Measurements from ENCODE around the gene SARDH. TPM values are rescaled to one million over a fixed set of nuclear protein-coding genes. Genes with fewer than 3 reads are reported as not detected.

The SARDH gene
- total RNA-seq, 1 donor from 2014 or later, result 12.9 TPM

DNA sequence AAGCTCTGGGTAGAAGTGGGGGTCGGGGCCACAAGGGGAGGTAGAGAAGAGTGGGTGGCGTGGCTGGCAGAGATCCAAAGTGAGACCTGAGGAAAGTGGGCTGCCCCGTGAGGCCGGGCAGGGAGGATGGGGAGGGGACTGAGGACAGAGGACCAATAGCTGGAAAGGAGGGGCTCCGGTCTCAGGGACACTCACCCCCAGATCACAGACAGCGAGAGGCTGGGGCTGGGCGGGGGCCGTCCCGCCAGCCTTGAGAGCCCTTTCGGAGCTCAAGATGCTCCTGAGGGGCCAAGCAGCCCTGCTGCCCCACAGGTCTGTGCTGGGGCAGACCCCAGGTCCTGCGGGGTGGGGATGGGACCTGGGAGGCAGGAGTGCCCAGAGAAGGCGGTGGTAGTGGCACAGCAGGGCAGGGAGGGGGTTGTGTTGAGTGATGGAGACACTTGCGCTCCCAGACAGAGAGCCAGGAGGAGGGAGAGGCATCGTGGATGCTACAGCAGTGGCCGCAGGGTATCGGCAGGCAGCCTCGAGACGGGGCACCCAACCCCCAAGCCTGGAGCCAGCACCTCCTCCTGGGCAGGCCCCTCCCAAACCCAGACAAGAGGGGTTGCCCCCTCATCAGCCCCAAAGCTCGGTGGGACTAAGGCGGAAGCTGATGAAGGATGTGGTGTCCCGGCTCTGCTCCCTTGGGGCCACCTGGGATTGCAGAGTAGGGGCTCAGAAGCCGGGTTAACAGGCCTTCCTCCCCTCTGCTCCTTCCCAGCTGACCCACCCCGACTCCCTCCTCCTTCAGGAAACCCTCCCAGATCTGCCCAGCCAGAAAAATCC lies 3.4 kb downstream of the SARDH start:
- no peaks in the 10 kb centered on the region for H3K9me3 Mint-ChIP-seq
- no peak overlapping the region for H3K4me3 Mint-ChIP-seq
- TF ChIP-seq, protein P1, sequence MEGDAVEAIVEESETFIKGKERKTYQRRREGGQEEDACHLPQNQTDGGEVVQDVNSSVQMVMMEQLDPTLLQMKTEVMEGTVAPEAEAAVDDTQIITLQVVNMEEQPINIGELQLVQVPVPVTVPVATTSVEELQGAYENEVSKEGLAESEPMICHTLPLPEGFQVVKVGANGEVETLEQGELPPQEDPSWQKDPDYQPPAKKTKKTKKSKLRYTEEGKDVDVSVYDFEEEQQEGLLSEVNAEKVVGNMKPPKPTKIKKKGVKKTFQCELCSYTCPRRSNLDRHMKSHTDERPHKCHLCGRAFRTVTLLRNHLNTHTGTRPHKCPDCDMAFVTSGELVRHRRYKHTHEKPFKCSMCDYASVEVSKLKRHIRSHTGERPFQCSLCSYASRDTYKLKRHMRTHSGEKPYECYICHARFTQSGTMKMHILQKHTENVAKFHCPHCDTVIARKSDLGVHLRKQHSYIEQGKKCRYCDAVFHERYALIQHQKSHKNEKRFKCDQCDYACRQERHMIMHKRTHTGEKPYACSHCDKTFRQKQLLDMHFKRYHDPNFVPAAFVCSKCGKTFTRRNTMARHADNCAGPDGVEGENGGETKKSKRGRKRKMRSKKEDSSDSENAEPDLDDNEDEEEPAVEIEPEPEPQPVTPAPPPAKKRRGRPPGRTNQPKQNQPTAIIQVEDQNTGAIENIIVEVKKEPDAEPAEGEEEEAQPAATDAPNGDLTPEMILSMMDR (IDR thresholded peaks at IDR 0.05; ENCODE audit: unreplicated experiment), result no peak
- H3K27me3 Mint-ChIP-seq (ENCODE audit: low read depth), result peaks cover 4% of the 10 kb centered on the region
- H3K36me3 Mint-ChIP-seq, result no peaks in the 10 kb centered on the region
- no peak for DNase-seq (ENCODE audit: low spot score in 2 of 2, unreplicated experiment in 2 of 2)
- H3K4me1 Mint-ChIP-seq, result peaks cover 10% of the 10 kb centered on the region
- no peak overlapping the region for H3K27ac Mint-ChIP-seq

DNA sequence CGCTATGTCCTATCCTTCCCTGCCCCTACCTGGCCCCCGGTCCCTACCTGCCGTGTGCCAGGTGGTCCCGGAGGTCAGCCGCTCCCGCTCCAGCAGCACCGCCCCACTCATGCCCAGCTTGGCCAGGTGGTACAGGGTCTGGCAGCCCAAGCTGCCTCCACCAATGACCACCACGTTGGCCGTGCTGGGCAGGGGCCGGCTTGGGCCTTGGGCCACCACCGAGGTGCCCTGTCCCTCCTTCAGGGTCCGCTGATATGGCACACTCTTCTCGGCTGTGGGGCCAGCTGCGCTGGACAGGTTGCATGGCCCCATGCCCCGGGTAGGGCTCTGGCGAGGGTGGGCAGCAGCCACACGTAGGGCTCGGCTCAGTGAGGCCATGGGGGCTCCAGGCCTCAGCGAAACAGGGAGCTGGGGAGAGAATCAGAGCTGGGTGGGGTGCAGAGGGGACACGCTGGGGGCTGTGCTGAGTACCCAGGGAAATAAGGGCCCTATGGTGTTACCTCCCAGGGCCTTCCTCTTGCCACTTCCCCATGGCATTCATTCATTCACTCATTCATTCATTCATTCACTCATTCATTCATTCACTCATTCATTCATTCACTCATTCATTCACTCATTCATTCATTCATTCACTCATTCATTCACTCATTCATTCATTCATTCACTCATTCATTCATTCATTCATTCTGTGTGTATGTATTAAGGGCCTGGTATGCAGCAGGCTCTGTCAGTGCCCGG lies 4.2 kb downstream of the SARDH start:
- Mint-ChIP-seq H3K4me3 (no peak overlapping the region), H3K36me3 (no peaks in the 10 kb centered on the region), H3K9me3 (no peaks in the 10 kb centered on the region), H3K27me3 (ENCODE audit: low read depth) (peaks cover 5% of the 10 kb centered on the region), H3K27ac (no peak overlapping the region), H3K4me1 (peaks cover 10% of the 10 kb centered on the region)
- DNase-seq (ENCODE audit: low spot score in 2 of 2, unreplicated experiment in 2 of 2), result no peak
- TF ChIP-seq, protein P1 (IDR thresholded peaks at IDR 0.05; ENCODE audit: unreplicated experiment), result no peak

DNA sequence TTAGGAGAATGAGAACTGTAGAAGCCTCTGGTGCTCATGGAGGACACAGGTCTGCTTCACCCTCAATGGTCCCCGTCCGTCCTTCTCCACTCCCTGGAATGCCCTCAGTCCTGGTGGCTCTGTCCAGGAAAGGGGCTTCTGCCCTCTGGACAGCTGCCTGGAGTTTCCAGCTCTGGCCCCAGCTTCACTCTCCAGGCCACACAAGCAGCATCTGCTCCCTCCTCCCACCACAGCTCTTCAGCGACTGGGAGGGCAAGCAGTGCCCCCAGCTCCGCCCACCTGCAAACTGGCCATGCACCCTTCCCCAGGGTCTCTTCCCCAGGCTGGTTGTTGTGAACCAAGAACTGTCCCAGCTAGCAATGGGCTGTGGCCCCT lies 4.7 kb downstream of the SARDH start:
- Mint-ChIP-seq H3K4me3 (no peak overlapping the region), H3K27ac (no peak overlapping the region), H3K4me1 (peaks cover 10% of the 10 kb centered on the region), H3K9me3 (no peaks in the 10 kb centered on the region), H3K27me3 (ENCODE audit: low read depth) (peaks cover 10% of the 10 kb centered on the region), H3K36me3 (no peaks in the 10 kb centered on the region)
- no peak for DNase-seq (ENCODE audit: low spot score in 2 of 2, unreplicated experiment in 2 of 2)
- TF ChIP-seq, protein P1 (IDR thresholded peaks at IDR 0.05; ENCODE audit: unreplicated experiment), result no peak

DNA sequence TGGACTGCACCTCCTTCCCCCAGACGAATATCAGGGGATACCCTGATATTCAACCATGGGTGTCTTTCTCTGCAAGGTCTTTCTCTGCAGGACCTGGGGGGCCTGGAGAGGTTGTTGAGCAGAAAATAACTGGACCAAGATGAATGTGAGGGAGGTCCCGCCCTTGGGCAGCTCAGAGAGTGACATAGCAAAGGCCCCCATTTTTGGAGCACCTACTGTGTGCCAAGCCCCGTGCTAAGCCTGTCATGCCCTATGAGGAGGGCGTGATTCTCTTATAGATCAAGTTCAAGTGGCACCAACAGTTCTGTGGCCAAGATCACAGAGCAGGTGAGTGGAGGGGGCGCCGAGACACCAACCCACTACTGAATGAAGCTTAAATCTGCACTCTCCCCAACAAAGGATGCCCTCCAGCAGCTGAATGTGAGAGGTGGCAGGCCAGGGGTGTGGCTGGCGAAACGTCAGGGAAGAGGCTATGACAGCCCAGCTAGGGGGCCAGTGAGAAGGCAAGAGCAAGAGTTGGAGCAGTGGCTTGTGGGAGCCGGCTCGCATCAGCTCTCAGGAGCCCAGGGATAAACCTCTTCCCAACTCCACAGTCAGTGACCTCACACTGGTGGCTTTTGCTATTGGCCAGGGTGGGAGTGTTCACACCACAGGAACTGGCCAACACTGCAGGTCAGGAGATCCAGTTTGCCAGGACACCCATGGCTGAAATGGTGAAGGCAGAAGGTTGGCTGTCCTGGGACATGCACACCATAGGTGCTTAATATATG lies 5.3 kb downstream of the SARDH start:
- Mint-ChIP-seq H3K27ac (no peak overlapping the region), H3K9me3 (no peaks in the 10 kb centered on the region), H3K4me1 (peaks cover 8% of the 10 kb centered on the region), H3K27me3 (ENCODE audit: low read depth) (peaks cover 11% of the 10 kb centered on the region), H3K4me3 (no peak overlapping the region), H3K36me3 (no peaks in the 10 kb centered on the region)
- TF ChIP-seq, protein P1 (IDR thresholded peaks at IDR 0.05; ENCODE audit: unreplicated experiment), result no peak
- no peak for DNase-seq (ENCODE audit: low spot score in 2 of 2, unreplicated experiment in 2 of 2)

DNA sequence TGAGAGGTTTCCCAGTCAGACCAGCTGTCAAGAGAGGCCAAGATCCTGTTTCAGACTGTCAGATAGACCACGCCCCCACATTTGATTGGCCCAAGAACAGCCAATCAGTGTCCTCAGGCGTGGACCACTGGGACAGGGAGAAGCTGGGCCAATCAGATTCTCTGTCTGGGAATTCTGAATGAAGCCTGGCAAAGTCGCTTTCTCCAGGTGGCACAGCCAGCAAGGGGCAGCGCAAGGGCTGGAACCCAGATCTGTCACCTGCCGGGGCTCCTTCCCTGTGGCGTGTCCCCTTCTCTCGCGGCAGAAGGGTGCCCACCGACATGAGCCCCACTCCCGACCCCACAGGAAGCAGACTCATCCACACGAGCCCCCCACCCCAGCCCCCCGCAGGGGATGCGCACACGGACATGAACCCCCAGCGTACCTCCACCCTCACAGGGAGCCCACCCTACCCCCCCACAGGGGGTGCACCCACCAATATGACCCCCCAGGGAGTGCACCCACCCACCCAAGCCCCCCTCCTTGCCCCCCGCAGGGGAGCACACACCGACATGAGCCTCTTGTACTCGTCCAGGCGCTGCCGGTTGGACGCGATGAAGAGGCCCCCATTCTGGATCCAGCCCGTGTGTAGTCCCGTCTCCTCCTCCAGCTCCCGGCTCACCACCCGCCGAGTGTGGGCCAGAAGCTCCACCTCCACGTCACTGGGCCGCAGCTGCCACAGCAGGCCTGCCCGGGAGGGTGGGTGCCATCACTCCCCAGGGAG lies 6.1 kb downstream of the SARDH start:
- DNase-seq (ENCODE audit: low spot score in 2 of 2, unreplicated experiment in 2 of 2), result no peak
- Mint-ChIP-seq H3K27ac (no peak overlapping the region), H3K27me3 (ENCODE audit: low read depth) (peaks cover 11% of the 10 kb centered on the region), H3K9me3 (no peaks in the 10 kb centered on the region), H3K4me1 (peaks cover 5% of the 10 kb centered on the region), H3K36me3 (no peaks in the 10 kb centered on the region), H3K4me3 (no peak overlapping the region)
- TF ChIP-seq, protein P1 (IDR thresholded peaks at IDR 0.05; ENCODE audit: unreplicated experiment), result no peak

All from mesothelial cell of epicardium (in vitro differentiated cells).